ENCODE results near the gene PIM2.

Gene PIM2

DNA sequence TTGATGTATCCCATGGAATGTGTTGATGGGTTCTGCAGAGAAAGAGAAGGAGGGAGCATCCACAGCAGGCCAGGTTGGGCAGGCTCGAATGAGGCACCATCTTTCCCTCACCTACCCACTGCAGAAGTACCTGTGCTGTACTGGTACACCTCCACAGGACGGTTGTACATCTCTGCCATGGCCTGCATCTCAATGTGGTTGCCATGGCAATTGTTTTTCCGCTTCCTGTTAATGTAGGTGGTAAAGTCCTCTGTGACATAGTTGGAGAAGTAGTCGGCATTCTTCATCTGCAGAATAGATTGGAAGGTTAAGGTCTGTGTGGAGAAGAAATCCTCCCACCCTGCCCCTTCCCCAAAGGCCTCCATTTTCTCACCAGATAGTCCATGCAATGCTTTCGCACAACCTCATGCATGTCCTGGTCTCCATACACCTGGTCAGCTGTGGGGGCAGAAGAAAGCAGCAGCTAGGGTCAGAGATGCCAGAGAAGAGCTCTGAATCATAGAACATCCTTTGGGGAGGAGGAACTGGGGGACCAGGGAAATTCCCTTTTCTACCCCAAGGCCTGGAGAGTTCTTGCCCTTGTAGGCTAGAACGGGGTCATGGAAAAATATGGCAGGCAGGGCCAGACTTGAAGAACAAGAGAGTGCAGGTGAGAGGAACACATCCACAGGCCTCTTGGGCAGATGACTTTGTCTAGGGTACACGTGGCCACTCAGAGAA lies 15.9 kb upstream of the PIM2 start:
- no peak for DNase-seq

DNA sequence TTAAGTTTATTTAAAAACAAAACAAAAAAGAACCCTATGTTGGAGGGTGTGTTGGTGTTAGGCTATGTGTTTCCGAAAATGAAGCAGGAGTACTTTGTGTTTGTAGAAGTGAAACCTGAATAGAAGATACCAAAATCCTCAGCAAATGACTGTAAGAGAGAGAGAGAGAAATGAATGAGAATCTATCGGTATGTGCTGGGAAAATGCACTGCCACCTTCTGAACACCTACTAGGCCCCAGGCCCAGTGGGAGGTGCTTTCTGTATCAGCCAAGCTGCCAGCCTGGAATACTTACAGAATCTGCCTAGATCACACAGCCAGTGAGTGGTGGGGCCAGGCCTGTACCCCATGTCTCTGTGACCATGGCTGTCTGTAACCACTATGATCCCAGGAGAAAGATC lies 14.9 kb upstream of the PIM2 start:
- no peak for DNase-seq

DNA sequence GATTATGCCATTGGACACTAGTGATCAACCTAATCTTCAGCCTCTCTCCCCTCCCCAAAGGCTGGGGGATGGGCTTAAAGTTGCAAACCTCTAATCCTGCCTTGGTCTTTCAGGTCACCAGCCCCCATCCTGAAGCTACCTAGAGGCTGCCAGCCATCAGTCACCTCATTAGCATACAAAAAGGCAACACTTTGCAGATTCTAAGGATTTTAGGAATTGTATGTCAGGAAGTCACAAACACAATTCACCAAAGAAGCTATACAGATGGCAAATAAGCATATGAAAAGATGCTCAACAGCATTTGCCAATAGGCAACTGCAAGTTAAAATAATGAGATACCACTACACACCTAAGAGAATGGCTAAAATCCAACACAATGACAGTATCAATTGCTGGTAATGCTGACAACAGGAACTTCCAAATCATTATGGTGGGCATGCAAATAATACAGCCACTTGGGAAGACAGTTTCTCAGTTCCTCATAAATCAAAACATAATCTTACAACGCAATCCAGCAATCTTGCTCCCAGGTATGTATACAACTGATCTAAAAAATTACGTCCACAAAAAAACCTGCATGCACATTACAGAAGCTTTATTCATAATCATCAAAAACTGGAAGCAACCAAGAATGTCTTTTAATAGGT lies 9.0 kb upstream of the PIM2 start:
- no peak for DNase-seq

DNA sequence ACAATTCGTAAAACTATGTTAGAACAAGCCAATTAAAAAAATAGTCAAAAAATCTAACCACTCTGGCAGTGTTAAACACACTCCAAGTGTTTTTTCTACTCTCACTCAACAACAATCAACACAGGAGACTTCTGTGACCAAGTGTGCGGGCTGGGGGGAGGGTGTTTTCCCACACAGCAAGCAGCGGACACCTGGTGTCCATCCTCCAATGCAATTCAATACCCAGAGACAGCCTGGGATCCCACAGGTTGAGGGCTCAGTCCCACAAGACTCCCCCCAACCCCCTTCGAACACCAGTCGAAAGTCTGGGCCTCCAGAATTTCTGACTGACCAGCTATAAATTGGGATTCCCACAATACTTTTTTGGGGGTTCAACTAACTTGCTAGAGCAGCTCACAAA lies 8.3 kb upstream of the PIM2 start:
- DNase-seq = no peak

DNA sequence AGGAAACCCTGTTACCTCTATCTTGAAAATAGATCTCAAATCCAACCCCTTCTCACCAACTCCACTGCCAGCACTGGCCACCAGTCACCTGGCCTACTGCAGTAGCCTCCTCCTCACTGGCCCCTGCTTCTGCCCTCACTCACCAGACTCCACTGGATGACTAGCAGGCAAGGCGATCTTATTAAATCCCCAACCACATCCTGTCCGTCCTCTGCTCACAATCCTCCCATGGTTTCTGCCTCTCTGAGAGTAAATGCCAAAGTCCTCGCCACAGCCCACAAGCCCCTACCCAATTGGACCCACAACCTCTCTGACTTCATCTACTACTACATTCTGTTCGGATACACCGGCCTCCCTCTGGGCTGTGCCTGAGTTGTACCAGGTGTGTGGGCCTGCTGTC lies 5.4 kb upstream of the PIM2 start:
- DNase-seq = no peak

DNA sequence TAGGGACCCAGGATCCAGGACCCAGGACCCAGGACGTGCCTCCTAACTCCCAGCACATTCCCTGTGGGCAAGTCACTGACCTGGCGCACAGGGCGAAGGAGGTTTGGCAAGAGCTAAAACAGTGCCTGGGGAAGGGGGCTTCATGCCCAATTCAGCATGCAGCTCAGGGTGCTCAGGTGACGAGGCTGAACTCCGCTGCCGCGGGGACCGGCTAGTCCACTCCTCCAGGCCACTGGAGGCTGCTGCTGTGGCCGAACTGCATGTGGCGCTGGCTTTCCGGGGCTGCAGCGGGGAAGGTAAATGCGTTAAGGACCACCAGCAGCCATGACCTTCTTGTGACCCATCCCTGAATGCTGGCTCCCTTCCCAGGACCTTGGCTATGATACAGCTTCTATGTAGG lies 4.9 kb upstream of the PIM2 start:
- no peak for DNase-seq

DNA sequence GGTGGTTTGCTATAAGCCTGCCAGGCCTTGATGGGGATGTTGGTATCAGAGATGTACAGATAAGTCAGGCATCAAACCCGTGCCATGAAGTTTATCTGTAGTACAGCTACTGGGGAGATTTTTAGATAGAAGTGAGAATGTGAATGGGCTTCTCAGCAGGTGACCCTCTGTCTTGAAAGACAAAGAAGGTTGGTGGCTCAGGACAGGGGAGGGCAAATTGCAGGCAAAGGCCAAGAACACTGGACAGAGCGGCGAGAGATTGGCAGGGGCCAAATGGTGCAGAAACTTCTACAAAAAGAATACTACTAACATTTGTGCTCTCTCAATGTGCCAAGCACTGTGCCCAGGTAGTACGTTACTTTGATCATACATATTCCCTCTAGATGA lies 1.9 kb upstream of the PIM2 start:
- no peak for DNase-seq

DNA sequence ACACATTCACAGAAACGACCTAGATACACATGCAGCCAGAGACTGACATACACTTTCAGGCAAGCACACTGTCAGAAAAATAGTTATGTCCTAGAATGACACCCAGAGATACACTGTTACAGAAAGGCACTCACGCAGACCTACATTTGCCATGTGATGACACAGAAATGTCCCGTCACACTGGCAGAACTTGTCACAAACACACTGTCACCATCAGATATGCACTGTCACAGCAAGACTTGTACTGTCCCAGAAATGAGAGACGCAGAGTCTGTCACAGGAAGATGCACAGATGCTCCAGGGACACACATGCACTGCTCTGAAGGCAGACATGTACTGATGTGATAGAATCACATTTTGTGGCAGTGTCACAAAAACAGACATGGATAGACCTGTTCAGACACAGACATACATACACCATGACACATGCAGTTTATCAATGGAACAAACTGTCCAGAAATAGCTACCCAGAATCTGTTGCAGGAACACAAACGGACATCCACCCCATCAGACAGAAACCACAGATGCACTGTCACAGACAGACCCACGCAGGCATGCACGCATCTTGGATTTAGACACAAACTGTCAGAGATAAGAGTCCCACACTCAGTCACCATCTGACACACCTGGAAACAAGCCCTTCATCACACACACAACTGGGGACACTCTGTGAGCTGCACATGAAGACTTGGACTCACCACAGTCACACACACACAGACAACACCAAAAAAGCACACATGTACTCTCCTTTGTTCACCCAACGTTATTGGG lies 1.3 kb upstream of the PIM2 start:
- no peak for DNase-seq

DNA sequence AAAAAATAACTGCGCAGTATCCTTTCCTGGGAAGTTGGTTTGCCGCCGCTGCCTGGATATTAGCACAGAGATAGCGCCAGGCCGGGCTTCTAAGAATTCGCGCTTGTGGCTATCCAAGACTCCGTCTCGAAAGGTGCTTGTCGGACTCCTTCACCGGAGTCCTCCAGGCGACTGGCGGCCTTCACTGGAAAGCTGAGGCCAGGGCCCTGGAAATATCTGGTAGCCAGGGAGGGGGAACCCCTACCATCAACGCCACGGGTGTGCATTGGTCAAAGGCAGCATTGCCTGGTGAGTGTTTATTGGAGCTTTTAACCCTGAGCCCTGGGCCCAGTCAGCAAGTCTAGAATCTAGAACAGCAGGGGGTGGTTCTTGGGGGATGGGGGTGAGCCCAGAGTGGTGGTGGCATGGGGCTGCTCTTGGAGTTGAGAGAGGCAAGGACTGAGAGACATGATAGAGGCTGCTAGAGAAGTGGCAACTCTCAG lies 577 bp upstream of the PIM2 start:
- no peak for DNase-seq

DNA sequence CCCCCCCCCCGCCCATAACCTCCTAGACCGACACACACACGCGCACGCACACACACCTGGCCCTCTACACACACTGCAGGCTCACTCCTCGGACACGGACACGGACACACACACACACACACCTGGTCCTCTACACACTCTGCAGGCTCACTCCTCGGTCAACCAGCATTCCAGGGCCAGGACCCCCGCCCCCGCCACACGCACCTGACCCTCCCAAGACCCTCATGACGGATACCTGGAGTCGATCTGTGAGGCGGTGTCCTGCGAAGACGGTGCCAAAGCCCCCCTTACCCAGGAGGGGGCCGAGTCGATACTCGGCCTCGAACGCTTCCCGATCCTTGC lies 552 bp downstream of the PIM2 start:
- DNase-seq = no peak

DNA sequence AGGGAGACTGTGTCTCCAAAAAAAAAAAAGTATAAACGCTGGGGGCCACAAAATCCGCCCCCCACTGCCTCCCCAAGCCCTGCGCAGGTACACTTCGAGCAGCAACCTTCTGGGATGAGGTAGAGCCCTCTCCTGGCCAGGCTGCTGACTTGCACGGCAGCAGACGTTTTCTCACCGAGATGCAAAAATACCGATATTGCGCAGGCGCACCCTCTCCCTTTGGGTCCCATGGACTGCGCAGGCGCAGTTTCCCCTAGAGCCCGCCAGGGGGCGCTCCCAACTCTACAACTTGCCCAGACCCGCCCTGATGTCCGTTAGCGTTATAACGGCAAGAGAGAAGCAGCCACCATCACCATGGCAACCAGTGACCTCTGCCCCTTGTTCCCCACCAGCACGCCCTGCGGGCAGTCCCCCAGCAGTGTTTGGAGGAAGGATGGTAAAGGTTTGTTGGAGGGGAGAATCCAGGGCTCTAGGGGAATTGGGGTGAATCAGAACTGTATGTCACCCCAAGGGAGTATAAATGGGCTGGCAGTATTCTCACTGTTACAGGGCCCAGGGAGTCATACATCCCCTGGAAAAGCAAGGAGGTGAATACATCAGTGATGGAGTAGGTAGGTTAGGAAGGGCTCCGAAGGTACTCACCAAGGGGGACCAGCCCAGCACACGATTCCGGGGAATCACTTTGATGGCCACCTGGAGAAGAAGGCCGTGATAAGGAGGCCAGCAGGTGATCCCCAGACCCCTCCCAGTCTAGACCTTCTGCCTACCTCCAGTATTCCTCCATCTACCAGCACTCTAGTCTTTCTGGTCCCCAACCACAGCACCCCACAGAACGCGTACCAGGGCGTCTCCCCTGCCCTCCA lies 1.5 kb downstream of the PIM2 start:
- DNase-seq = peak; percentile 81

DNA sequence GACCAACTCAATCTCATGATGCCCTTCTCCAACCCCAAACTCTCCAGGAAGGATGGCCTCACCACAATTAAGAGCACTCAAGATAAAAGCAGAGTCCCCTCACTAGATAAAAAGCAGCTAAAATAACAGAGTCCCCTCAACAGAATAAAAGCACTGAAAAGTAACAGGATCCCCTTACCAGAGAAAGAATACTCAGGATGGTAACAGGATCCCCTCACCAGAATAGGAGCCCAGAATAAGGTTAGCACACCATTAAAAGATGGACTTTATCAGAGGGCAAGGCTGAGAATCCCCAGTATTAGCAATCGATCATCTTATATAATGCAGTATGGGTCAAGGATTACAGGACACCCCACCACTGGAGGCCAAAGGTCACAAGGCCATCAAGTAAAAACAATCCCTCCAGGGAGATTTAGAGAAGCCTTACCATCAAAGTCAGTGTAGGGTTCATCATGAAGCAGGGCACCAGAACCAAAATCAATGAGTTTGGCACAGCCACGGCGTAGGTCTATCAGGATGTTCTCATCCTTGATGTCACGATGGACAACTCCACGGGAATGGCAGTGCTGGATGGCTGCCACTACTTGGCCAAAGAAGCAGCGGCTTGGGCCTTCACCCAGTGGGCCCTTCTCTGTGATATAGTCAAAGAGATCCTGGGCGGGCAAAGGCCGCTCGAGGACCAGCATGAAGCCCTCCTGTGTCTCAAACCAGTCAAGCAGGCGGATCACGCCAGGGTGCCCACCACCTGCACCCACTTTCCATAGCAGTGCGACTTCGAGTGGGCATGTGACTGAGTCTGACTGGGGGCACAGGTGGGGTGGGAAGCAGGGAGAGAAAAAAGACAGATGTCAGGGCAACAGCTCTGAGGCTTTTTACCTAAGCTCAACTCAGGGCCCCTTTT lies 4.0 kb downstream of the PIM2 start:
- DNase-seq = no peak

DNA sequence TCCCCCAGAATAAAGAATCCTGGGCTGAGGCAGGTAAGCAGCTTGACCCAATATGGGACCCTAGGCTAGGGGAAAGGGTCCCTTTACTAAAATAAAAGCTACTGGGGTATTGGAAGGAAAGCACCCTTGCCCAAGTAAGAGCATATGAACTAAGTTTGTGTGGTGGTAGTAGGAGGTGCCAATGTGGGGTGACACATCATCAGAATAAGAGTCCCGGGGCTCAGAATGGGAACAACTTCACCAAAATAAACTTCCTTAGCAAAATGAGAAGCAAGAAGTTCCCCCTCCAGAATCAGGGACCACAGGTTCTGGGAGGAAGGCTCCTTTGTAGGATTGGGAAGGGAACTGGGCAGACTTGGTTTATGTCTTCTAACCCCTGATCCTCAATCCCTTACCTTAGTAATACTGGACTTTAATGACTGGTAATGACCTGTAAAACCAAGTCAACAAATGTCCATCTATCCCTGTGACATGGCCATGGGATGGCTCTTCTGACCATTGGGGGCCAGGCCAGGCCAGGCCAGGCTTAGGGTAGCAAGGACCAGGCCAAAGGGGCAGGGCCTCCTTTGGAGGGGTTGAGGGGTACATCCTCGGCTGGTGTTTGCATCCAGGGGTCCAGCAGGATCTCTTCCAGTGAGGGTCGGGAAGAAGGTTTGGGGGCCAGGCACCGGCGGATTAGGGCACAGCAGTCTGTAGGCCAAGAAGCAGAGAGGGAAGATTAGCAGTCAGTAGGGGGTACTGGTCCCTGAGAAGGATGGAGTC lies 5.0 kb downstream of the PIM2 start:
- DNase-seq = no peak

DNA sequence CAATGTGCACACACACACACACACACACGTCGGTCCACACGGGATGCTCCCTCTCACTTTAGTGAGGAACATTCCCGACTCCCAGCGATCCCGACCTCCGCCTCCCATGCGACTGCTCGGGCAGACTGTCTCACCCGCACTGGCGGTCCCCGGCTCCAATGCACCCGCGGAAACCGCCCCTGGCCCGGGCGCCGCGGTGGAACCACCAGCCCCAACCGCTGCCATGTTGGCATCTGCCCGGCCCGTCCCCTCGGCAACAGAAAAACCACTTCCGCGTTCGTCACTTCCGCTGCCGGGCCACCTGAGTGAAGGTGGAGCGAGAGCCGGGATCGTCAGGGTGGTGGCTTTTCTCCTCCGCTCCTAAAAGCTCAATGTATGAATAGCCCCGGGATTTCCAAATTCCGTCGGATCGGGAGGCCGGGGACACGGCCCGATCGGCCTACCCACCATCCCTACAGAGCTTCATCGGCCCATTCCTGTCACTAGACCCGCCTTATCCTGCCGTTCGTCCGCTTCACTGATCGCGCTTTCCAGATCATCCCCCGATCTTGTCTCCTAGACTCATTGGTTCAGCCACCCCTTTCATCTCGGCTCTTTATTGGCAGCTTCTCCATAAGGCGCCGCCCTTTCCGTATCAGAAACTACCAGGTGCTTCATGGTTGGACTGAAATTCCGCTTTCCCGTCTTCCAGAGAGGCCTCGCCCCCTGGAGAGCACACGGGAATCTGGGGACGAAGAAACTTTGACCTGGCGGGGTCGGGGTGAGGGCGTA lies 7.2 kb downstream of the PIM2 start, which contains the start of gene SLC35A2:
Gene SLC35A2, minus strand, starts transcription at position 235 of the 771 bp plus-strand sequence. Its CDS starts 10 bp downstream, at position 225.
- DNase-seq = peak; percentile 11

DNA sequence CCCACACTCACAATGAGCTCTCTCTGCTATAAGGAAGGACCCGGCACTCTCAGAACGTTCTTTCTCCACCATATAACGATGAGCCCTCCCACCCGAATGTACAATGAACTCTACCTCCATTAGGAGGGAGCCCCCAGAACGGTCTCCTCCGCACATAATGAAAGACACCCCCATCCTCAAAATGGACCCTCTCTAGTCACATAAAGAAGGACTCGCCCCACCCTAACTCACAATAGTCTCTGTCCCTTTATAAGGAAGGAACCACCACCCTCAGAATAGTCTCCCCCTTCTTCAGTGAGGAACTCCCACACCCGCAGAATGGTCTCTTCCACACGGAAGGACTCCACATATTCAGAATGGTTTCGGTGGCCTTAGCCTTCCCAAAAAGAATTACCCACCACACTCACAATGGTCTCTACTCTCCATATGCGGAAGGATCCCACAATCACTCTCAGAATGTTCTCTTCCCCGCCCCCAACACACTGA lies 7.9 kb downstream of the PIM2 start:
- DNase-seq = no peak

DNA sequence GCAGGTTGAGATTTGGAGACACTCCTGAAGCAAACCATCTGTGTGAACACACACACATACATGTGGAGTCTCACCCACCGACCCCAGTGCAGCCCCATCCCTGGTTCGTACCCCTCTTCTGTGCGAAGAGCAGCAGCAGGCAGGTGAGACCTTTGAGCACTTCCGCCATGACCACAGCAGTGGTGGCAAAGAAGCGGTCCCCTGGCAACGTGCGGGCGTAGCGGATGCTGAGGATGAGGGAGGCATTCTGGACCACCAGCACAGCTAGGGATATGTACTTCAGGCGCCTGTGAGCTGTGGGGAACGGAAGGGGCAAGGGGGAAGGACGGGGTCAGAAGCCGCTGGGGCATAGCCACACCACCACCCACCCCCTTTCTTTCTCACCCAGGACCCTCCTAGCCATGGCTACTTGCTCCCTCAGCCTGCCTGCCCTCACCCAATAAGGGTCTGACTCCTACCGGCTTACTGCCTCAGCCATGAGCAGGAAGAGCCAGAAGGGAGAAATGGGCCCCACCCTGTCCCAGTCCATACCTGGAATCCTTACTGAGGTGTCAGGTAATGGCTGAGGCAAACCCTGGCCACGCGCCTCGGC lies 9.0 kb downstream of the PIM2 start:
- DNase-seq = no peak

DNA sequence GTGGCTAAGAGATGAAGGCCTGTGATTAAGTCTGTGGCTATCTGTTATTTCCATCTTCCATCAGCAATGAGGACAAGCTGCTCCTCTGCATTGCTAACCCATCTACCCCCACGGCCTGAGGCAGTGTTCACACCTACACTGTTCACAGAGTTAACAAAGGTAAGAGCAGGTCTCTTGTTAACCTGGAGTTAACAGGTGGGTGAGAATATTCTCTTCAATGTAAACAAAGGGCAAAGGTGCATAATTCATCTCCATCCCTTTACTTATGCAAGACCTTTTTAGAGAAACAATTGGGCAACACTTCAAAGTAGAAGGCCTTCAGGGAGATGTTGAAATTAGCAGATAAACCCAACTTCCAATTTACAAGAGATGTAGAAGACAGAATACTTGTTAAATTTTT lies 10.2 kb downstream of the PIM2 start:
- DNase-seq = no peak

DNA sequence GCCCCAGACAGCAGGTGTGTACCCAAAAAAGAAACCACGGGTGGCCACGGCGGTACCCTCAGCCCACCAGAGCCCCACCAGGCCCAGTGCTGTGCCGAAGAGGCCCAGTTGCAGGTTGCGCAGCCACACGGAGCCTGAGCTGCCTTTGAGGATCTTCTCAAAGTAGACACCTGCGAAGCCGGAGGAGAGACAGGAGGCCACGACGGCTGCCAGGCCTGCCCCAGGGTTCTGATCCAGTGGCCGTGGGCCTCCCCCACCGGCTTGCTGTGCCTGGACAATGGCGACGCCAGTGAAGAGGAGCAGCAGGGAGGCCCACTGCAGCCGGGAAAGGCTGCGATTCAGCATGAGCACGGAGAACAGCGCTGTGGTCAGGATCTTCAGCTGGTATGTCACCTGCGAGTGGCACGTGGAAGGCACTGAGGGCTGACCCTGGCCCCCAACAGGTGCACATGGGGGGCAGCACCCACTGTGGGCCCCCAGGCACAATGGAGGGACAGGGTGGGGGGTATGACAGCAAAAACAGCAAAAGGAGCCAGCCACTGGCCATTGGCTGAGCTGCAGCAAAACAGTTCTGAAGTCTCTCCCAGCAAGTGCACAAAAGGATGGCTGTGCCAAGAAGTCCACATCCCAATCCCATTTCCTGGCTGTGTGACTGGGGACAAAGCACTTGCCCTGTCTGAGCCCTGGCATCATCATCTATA lies 13.6 kb downstream of the PIM2 start:
- DNase-seq = no peak

DNA sequence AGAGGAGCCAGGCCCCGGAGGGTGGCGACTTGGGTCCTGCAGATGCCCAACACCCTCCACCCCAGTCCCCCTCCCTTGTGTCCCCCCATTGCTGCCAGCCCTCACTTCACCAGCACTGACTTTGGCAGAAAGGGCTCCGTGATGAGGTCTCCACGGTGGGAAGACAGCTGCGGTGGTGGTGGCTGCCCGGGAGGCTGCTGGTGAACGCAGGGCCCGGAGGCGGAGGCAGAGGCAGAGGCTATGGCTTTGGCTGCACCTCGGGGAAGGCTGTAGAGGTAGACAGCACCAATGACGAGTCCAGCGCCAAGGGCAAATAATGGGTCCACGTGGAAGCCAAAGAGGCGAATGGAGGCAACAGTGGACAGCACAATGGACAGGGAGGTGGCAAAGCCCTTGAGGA lies 14.2 kb downstream of the PIM2 start:
- DNase-seq = no peak
